Bronchial epithelial cell (primary cell): ENCODE measurements around the gene SYCN. TPM values are rescaled to one million over a fixed set of nuclear protein-coding genes. Genes with fewer than 3 reads are reported as not detected.
"Not testable (repeated sequence)": the region's sequence is repeated elsewhere in the genome, so short reads cannot be mapped to it uniquely, and the experiment has no call there.

Source experiments
- DNase-seq: peaks from one replicate; pipeline ENCODE4 v3.0.0-alpha.2; 2010; ENCODE audit warnings: low read depth
- FAIRE-seq: peaks from 2 replicates; lab custom pipeline; 2011; peaks lifted over from hg19 to GRCh38; lab: Jason Lieb, UNC
- H3K27me3 ChIP-seq: 2 replicates; pipeline ENCODE4 v1.5.1; 2011; ENCODE audit warnings: low read length; ENCODE audit not compliant: control insufficient read depth, insufficient read depth
- H3K36me3 ChIP-seq: 2 replicates; pipeline ENCODE4 v1.5.1; 2011; ENCODE audit warnings: low read length; ENCODE audit not compliant: control insufficient read depth, insufficient read depth
- H3K4me3 ChIP-seq: 2 replicates; pipeline ENCODE4 v1.5.1; 2011; ENCODE audit warnings: mild to moderate bottlenecking, low read depth, low read length, control low read depth
- total RNA-seq: library from RNA; depleted of rRNA; stranded (reverse); fragments of >200 nt; gene quantifications from 2 replicates; pipeline ENCODE4 v1.2.1, GENCODE V29; 2014
- TF ChIP-seq, protein P1 (sequence below): IDR thresholded peaks from 2 replicates; pipeline ENCODE4 v1.5.1; 2011; ENCODE audit warnings: mild to moderate bottlenecking, moderate library complexity, low read length, control low read depth, inconsistent platforms; ENCODE audit not compliant: insufficient read depth, severe bottlenecking

The SYCN gene
- total RNA-seq, 1 donor from 2014 or later: not detected

DNA sequence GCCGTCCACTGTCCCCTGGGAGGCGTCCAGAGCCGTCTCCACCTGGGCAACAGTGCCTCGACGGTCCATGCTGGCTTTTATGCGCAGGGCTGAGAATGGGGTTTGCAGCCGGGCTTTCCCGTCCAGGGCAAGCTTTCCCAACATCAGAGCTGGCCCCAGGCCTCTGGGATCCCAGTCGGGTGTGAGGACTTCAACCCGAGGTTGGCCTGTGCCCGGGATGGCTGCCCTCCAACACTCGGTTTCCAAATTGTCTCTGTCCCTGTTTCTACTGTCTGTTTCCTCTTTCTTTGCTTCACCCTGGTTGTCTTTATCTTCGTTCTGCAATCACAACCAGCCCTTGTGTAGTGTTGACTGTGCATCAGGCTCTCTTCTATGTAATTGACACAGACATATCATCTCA, 44.7 kb upstream of the SYCN start, which contains the start of gene IFNL4:
Gene IFNL4, minus strand, starts transcription at position 51 of the 400 bp plus-strand sequence.
- H3K4me3 ChIP-seq: no peak within 1 kb of the TSS
- DNase-seq (no peak), FAIRE-seq (no peak)
- no peaks in the 10 kb centered on the region for H3K36me3 ChIP-seq
- TF ChIP-seq, protein P1, sequence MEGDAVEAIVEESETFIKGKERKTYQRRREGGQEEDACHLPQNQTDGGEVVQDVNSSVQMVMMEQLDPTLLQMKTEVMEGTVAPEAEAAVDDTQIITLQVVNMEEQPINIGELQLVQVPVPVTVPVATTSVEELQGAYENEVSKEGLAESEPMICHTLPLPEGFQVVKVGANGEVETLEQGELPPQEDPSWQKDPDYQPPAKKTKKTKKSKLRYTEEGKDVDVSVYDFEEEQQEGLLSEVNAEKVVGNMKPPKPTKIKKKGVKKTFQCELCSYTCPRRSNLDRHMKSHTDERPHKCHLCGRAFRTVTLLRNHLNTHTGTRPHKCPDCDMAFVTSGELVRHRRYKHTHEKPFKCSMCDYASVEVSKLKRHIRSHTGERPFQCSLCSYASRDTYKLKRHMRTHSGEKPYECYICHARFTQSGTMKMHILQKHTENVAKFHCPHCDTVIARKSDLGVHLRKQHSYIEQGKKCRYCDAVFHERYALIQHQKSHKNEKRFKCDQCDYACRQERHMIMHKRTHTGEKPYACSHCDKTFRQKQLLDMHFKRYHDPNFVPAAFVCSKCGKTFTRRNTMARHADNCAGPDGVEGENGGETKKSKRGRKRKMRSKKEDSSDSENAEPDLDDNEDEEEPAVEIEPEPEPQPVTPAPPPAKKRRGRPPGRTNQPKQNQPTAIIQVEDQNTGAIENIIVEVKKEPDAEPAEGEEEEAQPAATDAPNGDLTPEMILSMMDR: no peak
- peaks cover 21% of the 10 kb centered on the region for H3K27me3 ChIP-seq

GRCh38 chr19:39247701-39248664, 43.9 kb upstream of the SYCN start:
- Histone ChIP-seq H3K27me3 (peaks cover 21% of the 10 kb centered on the region), H3K36me3 (no peaks in the 10 kb centered on the region), H3K4me3 (no peak overlapping the region)
- DNase-seq: no peak
- TF ChIP-seq, protein P1: no peak
- FAIRE-seq: no peak

DNA sequence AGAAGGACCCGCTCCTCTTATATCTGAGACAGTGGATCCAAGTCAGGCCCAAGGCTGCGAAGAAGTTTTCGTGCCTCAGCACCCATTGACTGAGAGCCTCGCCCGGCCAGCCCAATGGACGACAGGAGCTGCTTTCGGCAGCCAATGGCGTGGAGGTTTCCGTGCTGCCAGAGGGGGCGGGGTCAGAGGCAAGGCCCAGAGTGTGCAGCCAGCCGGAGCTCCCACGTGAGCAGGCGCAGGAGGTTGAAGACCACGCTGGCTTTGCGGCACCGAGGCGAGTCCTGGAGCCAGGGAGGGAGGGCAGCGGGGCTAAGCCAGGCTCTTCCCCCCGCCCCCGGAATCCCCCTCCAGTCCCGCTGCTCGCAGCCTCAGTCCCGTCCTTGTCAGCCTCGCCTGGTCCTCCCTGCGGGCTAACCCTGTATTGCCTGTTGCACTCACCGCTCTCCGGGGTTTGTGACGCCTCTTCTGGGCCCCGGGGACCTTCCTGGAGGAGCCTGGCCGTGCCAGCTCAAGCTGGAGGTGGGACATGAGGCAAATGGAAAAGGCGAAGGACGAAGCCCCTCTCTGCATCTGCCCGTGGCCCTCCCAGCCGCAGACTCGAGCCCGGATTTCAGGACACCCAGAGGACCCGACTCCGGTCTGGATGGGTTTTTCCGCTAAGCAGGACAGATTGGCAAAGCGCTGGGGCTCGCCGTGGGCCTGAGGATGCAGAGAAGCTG, 43.0 kb upstream of the SYCN start:
- no peak for DNase-seq
- no peak for FAIRE-seq
- Histone ChIP-seq H3K36me3 (no peaks in the 10 kb centered on the region), H3K27me3 (peaks cover 21% of the 10 kb centered on the region), H3K4me3 (no peak overlapping the region)
- TF ChIP-seq, protein P1: no peak

DNA sequence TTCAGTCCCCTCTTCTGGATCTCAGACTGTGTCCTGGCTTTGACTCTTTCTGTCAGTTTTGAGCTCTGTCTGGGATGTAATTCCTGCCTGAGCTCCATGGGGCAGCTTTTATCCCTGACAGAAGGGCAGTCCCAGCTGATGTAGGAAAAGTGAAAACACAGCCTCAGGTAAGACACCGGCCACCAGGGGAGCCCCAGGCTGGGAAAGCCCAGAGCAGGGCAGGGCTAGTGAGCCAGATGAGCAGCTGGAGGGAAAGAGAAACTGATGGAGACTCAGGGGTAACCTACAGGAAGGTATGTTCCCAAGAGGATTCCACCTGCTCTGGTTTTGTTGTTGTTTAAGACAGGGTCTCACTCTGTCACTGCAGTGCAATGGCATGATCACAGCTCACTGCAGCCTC, 41.1 kb upstream of the SYCN start:
- peak; percentile 73 for FAIRE-seq
- not testable (repeated sequence) for DNase-seq, H3K4me3 ChIP-seq, H3K36me3 ChIP-seq
- H3K27me3 ChIP-seq: peaks cover 21% of the 10 kb centered on the region

DNA sequence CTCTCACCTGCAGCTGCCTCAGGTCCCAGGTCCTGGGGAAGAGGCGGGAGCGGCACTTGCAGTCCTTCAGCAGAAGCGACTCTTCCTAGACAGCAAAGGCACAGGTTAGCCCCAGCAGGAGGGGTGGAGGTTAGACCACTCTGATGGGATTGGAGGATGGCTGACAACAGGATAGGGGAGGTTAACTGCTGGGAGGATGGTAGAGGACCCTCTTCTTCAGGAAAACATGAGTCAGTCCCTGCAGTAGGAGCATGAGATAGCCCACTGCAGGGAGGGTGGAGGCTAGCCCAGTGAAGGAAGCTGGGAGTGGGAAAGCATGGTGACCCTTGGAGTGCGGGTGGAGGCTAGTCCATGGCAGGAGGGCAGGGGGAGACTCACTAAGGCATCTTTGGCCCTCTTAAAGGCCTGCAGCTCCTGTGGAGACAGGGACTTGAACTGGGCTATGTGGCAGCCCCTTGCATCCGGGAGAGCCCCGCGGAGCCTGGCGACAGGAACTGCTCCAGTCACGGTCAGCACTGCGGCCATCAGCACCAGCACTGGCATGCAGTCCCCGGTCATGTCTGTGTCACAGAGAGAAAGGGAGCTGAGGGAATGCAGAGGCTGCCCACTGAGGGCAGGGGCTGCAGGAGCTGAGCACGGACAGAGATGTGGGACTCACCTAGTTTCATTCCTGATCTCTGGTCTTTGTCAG, 40.5 kb upstream of the SYCN start, which contains the start of gene IFNL3:
Gene IFNL3, minus strand, starts transcription at position 597 of the 691 bp plus-strand sequence. Its CDS starts 39 bp downstream, at position 558.
- not testable (repeated sequence) for H3K4me3 ChIP-seq, DNase-seq, H3K36me3 ChIP-seq
- peak; percentile 98 for FAIRE-seq
- H3K27me3 ChIP-seq: peaks cover 21% of the 10 kb centered on the region

- H3K36me3 ChIP-seq, FAIRE-seq, DNase-seq, H3K4me3 ChIP-seq: not testable (repeated sequence)
- H3K27me3 ChIP-seq: peaks cover 18% of the 10 kb centered on the region
Measured at GRCh38 chr19:39243741-39244140, 39.7 kb upstream of the SYCN start.
